H1 (cell line): Measurements from ENCODE around the gene OSBPL3. TPM values are rescaled to one million over a fixed set of nuclear protein-coding genes. Genes with fewer than 3 reads are reported as not detected.

Experiments
- HDAC2 ChIP-seq, 2 experiments: fragments of 300-600 bp in 1 of 2; sonication (generic) in 1 of 2; IDR thresholded peaks; 2 replicates each; pipeline ENCODE4 v1.6.1; 2011 to 2012; ENCODE audit warnings: low read depth in 2 of 2, low read length in 2 of 2, mild to moderate bottlenecking in 2 of 2, moderate library complexity in 2 of 2, borderline replicate concordance in 1 of 2, inconsistent platforms in 1 of 2
- polyA plus RNA-seq, 7 experiments: library from polyadenylated mRNA; depleted of rRNA in 3 of 7; stranded (reverse) in 5 of 7; unstranded in 2 of 7; fragments of >200 nt in 5 of 7; fragments of 200-250 nt in 2 of 7; gene quantifications; 1 replicate in 5 of 7; 2 replicates in 1 of 7; 4 replicates in 1 of 7; pipeline versions ENCODE4 v1.2.1 to v1.2.3, GENCODE V29; 2011 to 2013; ENCODE audit warnings: missing spikeins in 2 of 7, mixed read lengths in 2 of 7
- total RNA-seq: library from RNA; stranded (reverse); fragmentation: NEBNext Ultra II Directional; extraction: Animal tissue kit (Norgen Biotek cat#: 25700); gene quantifications from 2 replicates; pipeline ENCODE4 v1.2.1, GENCODE V29; 2021

OSBPL3 gene
- total and polyA plus RNA-seq, 2 of the 8 experiments (the other 6 are each of a cell fraction or from before 2014, with no cell fraction given) = 2.8 to 13.9 TPM

DNA sequence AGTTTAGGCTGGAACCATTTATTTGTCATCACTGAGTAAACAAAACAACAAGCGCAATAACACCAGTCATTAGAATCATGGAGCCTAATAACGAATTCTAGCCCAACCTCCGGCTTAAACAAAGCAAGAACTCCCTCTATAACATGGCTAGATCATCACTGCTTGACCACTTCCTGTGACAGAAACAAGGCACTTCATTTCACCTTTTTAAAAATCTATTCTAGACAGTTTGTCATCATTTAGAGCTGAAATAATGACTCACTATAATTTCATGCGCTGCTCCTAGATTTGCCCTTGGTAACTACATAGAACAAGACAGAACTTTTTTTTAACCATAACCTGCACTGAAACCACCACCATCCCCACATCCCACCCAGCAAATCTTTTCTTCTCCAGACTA is 81.3 kb downstream of the OSBPL3 start (continued):
- TF ChIP-seq HDAC2 (IDR thresholded peaks at IDR 0.05; ENCODE audit: borderline replicate concordance in 1 of 2, low read depth in 2 of 2, low read length in 2 of 2) = no peak
